Prostate gland (tissue), 2 donors: Measurements from ENCODE around the gene DERL3.

Experiments used
- POLR2A ChIP-seq: fragments of 450-650 bp; IDR thresholded peaks from one replicate; pipeline ENCODE4 v1.6.1; 2016; ENCODE audit warnings: antibody characterized with exemption, mild to moderate bottlenecking
- POLR2AphosphoS5 ChIP-seq: sonication (generic); formaldehyde crosslinking; IDR thresholded peaks from one replicate; pipeline ENCODE4 v1.6.1; 2017; ENCODE audit warnings: antibody characterized with exemption
- TF ChIP-seq, protein P1 (sequence below), 4 experiments: fragments of 200-600 bp in 2 of 4; fragments of 450-650 bp in 2 of 4; sonication (generic) in 2 of 4; IDR thresholded peaks; 1 replicate in 3 of 4; 2 replicates in 1 of 4; pipeline ENCODE4 v1.5.1; 2016 to 2019; ENCODE audit warnings: antibody characterized with exemption in 4 of 4, mild to moderate bottlenecking in 2 of 4, moderate library complexity in 2 of 4

DNA sequence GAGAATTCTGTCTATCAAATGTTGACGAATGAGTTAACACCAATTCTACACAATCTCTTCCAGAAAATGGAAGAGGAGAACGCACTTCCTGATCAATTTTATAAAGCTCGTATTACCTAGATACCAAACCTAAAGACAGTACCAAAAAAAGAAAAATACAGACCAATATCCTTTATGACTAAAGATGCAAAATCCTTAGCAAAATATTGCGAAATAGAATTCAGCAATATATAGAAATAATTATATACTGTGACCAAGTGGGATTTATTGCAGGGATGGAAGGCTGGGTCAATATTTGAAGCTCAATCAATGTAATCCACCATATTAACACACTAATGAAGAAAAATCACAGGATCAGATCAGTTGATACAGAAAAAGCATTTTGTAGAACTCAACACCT lies 26.4 kb downstream of the DERL3 start:
- TF ChIP-seq, protein P1, sequence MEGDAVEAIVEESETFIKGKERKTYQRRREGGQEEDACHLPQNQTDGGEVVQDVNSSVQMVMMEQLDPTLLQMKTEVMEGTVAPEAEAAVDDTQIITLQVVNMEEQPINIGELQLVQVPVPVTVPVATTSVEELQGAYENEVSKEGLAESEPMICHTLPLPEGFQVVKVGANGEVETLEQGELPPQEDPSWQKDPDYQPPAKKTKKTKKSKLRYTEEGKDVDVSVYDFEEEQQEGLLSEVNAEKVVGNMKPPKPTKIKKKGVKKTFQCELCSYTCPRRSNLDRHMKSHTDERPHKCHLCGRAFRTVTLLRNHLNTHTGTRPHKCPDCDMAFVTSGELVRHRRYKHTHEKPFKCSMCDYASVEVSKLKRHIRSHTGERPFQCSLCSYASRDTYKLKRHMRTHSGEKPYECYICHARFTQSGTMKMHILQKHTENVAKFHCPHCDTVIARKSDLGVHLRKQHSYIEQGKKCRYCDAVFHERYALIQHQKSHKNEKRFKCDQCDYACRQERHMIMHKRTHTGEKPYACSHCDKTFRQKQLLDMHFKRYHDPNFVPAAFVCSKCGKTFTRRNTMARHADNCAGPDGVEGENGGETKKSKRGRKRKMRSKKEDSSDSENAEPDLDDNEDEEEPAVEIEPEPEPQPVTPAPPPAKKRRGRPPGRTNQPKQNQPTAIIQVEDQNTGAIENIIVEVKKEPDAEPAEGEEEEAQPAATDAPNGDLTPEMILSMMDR (IDR thresholded peaks at IDR 0.05), result no peak
- TF ChIP-seq POLR2AphosphoS5 (no peak), POLR2A (no peak)
